Breast epithelium (tissue), 4 donors: ENCODE measurements around the gene UMODL1. TPM values are rescaled to one million over a fixed set of nuclear protein-coding genes. Genes with fewer than 3 reads are reported as not detected.

Source experiments
- DNase-seq, 2 donors: peaks; one replicate each; pipeline ENCODE4 v3.0.0-alpha.2; 2019; ENCODE audit warnings: low spot score in 2 of 2
- H3K27ac ChIP-seq, 2 donors: fragments of 200-600 bp; sonication (generic) in 1 of 2; one replicate each; pipeline ENCODE4 v1.5.1; 2016 to 2019; ENCODE audit warnings: mild to moderate bottlenecking in 1 of 2
- H3K27me3 ChIP-seq, 2 donors: fragments of 200-600 bp; sonication (generic) in 1 of 2; one replicate each; pipeline versions ENCODE4 v1.5.1 to v1.6.0; 2017 to 2019; ENCODE audit warnings: control low read depth in 1 of 2, mild to moderate bottlenecking in 1 of 2
- H3K36me3 ChIP-seq: fragments of 200-600 bp; one replicate; pipeline ENCODE4 v1.5.1; 2019
- H3K4me1 ChIP-seq, 2 donors: fragments of 200-600 bp; sonication (generic); one replicate each; pipeline ENCODE4 v1.5.1; 2016 to 2019; ENCODE audit warnings: control low read depth in 1 of 2
- H3K4me3 ChIP-seq, 3 donors: fragments of 200-600 bp; sonication (generic); 1 replicate in 2 of 3; 2 replicates in 1 of 3; pipeline ENCODE4 v1.5.1; 2016 to 2019; ENCODE audit warnings: mild to moderate bottlenecking in 3 of 3, moderate library complexity in 2 of 3
- H3K9me3 ChIP-seq, 2 donors: fragments of 200-600 bp; sonication (generic) in 1 of 2; one replicate each; pipeline ENCODE4 v1.5.1; 2016 to 2019; ENCODE audit warnings: control low read depth in 1 of 2
- POLR2A ChIP-seq: fragments of 450-650 bp; IDR thresholded peaks from one replicate; pipeline ENCODE4 v1.6.1; 2016; ENCODE audit warnings: antibody characterized with exemption, mild to moderate bottlenecking, moderate library complexity
- POLR2AphosphoS5 ChIP-seq, 3 donors: sonication (generic); formaldehyde crosslinking; IDR thresholded peaks; one replicate each; pipeline ENCODE4 v1.6.1; 2017; ENCODE audit warnings: antibody characterized with exemption in 3 of 3
- intact Hi-C: fragments of 100-400 bp; cut with DNase I; formaldehyde crosslinking; loops from one replicate; pipeline ENCODE4 v1.15.1; 2023; ENCODE audit warnings: low total_unique reads
- total RNA-seq, 3 donors: library from RNA; depleted of rRNA; stranded (reverse); fragments of >200 nt; gene quantifications; one replicate each; pipeline ENCODE4 v1.1.0, GENCODE V29; 2016
- TF ChIP-seq, protein P1 (sequence below), 3 donors: fragments of 450-650 bp; IDR thresholded peaks; one replicate each; pipeline ENCODE4 v1.5.1; 2016 to 2017; ENCODE audit warnings: antibody characterized with exemption in 3 of 3, mild to moderate bottlenecking in 3 of 3, moderate library complexity in 3 of 3

Gene UMODL1, protein sequence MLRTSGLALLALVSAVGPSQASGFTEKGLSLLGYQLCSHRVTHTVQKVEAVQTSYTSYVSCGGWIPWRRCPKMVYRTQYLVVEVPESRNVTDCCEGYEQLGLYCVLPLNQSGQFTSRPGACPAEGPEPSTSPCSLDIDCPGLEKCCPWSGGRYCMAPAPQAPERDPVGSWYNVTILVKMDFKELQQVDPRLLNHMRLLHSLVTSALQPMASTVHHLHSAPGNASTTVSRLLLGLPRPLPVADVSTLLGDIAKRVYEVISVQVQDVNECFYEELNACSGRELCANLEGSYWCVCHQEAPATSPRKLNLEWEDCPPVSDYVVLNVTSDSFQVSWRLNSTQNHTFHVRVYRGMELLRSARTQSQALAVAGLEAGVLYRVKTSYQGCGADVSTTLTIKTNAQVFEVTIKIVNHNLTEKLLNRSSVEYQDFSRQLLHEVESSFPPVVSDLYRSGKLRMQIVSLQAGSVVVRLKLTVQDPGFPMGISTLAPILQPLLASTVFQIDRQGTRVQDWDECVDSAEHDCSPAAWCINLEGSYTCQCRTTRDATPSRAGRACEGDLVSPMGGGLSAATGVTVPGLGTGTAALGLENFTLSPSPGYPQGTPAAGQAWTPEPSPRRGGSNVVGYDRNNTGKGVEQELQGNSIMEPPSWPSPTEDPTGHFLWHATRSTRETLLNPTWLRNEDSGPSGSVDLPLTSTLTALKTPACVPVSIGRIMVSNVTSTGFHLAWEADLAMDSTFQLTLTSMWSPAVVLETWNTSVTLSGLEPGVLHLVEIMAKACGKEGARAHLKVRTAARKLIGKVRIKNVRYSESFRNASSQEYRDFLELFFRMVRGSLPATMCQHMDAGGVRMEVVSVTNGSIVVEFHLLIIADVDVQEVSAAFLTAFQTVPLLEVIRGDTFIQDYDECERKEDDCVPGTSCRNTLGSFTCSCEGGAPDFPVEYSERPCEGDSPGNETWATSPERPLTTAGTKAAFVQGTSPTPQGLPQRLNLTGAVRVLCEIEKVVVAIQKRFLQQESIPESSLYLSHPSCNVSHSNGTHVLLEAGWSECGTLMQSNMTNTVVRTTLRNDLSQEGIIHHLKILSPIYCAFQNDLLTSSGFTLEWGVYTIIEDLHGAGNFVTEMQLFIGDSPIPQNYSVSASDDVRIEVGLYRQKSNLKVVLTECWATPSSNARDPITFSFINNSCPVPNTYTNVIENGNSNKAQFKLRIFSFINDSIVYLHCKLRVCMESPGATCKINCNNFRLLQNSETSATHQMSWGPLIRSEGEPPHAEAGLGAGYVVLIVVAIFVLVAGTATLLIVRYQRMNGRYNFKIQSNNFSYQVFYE
- not detected for total RNA-seq

DNA sequence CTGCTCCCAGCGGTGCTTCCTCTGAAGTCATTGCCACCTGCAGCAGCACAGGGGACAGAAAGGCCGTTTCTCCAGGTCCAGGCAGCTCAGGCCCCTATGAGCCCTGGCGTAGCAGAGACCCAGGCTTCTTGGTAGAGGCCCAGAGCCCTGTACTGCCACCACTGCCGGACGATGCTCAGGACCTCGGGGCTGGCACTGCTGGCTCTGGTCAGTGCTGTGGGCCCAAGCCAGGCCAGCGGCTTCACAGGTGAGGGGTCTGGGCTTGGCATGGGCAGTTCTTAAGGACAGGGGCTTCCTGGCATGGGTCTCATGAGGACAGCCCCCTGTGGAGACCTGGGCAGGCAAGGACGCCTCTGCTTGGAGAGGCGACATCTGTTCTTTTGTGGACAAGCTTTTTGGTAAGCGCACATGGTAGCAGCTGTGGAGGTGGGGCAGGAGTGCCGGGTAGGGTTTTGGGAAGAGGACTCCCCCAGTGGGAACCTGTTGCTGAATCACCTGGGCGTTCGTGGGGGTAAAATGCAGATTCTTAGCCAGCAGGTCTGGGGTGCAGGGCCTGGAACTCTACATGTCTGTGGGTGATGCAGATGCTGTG lies at the start of gene UMODL1:
Gene UMODL1, plus strand, starts transcription at position 172 of the 592 bp plus-strand sequence. Its CDS starts 0 bp downstream, at position 172.
- H3K27ac ChIP-seq = no peak within 1 kb of the TSS
- no peak for TF ChIP-seq POLR2A
- TF ChIP-seq POLR2AphosphoS5 (IDR thresholded peaks at IDR 0.05) = no peak
- TF ChIP-seq, protein P1, sequence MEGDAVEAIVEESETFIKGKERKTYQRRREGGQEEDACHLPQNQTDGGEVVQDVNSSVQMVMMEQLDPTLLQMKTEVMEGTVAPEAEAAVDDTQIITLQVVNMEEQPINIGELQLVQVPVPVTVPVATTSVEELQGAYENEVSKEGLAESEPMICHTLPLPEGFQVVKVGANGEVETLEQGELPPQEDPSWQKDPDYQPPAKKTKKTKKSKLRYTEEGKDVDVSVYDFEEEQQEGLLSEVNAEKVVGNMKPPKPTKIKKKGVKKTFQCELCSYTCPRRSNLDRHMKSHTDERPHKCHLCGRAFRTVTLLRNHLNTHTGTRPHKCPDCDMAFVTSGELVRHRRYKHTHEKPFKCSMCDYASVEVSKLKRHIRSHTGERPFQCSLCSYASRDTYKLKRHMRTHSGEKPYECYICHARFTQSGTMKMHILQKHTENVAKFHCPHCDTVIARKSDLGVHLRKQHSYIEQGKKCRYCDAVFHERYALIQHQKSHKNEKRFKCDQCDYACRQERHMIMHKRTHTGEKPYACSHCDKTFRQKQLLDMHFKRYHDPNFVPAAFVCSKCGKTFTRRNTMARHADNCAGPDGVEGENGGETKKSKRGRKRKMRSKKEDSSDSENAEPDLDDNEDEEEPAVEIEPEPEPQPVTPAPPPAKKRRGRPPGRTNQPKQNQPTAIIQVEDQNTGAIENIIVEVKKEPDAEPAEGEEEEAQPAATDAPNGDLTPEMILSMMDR (IDR thresholded peaks at IDR 0.05) = no peak
- H3K4me3 ChIP-seq = no peak within 1 kb of the TSS
- H3K4me1 ChIP-seq = no peaks in the 10 kb centered on the region
- H3K36me3 ChIP-seq = no peaks in the 10 kb centered on the region
- intact Hi-C loops = no loop called here
- no peaks in the 10 kb centered on the region for H3K9me3 ChIP-seq
- DNase-seq = no peak
- H3K27me3 ChIP-seq = no peaks in the 10 kb centered on the region

DNA sequence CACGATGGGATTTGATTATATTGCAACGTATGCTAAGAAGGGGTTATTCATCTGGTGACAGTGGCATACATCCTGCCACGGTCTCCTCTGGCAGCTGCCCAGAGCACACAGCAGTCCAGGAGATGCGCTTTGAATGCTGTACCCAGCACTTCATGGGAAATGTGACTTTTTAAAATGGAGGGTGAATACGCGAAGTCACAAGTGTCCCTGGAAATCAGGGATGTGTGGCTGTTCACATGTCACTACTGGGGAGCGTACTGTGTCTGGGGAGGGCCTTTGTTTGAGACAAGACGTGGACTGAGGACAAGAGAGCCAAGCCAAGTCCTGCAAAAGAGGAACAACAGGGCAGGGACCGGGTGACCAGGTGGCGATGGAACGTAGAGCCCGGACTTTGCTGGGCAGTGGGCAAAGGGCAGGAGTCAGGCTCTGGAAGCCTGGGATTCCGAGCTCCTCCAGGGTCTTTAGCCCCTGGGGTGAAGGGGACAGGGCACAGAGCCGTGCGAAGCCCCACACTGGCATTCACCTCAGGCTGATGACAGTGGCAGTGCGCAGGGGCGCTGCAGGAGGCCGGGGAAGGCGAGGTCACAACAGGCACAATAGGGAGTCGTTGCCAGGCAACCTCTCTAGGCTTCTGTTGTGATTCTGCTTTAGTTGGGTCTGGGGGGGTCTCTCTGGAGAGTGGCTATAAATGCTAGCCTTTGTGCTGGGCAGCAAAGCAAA lies 49.6 kb upstream of the UMODL1 start:
- TF ChIP-seq POLR2AphosphoS5 (IDR thresholded peaks at IDR 0.05) (no peak), POLR2A (no peak)
- TF ChIP-seq, protein P1 (IDR thresholded peaks at IDR 0.05) = no peak
- no peaks in the 10 kb centered on the region for H3K9me3 ChIP-seq
- no peaks in the 10 kb centered on the region for H3K4me1 ChIP-seq
- no peak overlapping the region for H3K27ac ChIP-seq
- H3K36me3 ChIP-seq = no peaks in the 10 kb centered on the region
- DNase-seq = no peak
- H3K27me3 ChIP-seq = no peaks in the 10 kb centered on the region
- H3K4me3 ChIP-seq = no peak overlapping the region
- intact Hi-C loops = no loop called here

DNA sequence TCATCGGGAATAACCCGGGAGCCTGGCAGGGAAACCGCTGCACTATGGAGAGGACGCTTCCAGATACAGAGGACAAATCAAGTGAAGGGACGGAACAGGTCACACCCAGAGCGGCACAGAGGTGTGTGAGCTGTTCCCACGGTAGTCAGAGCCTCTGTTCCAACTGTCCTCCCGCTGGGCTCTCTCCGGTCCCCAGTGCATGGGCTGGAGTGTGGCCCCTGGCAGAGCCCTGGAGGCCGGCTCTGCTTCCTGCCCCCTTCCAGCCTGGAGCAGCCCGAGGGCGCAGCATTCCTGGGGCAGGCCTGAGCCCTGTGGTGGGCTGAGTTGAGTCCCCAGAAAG lies 49.1 kb upstream of the UMODL1 start:
- Histone ChIP-seq H3K4me3 (no peak overlapping the region), H3K36me3 (no peaks in the 10 kb centered on the region), H3K27me3 (no peaks in the 10 kb centered on the region), H3K4me1 (no peaks in the 10 kb centered on the region), H3K9me3 (no peaks in the 10 kb centered on the region), H3K27ac (no peak overlapping the region)
- TF ChIP-seq, protein P1 (IDR thresholded peaks at IDR 0.05) = no peak
- TF ChIP-seq POLR2AphosphoS5 (IDR thresholded peaks at IDR 0.05) = no peak
- intact Hi-C loops = no loop called here
- no peak for DNase-seq

DNA sequence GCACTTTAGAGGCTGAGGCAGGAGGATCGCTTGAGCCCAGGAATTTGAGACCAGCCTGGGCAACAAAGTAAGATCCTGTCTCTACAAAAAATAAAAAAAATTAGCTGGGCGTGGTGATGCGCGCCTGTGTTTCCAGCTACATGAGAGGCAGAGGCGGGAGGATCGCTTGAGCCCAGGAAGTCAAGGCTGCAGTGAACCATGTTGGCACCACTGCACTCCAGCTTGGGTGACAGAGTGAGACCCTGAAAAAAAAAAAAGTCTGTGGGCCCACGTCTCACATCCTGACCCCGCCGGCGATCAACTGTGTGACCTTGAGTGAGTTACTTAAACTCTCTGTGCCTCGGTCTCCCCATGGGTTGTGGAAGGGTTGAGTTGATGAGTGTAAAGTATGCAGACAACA lies 48.2 kb upstream of the UMODL1 start:
- no peak for DNase-seq
- H3K4me1 ChIP-seq = no peaks in the 10 kb centered on the region
- no peak overlapping the region for H3K27ac ChIP-seq
- intact Hi-C loops = no loop called here
- TF ChIP-seq POLR2A = no peak
- no peak for TF ChIP-seq POLR2AphosphoS5 (IDR thresholded peaks at IDR 0.05)
- TF ChIP-seq, protein P1 (IDR thresholded peaks at IDR 0.05) = no peak
- H3K9me3 ChIP-seq = no peaks in the 10 kb centered on the region
- no peak overlapping the region for H3K4me3 ChIP-seq
- no peaks in the 10 kb centered on the region for H3K27me3 ChIP-seq
- no peaks in the 10 kb centered on the region for H3K36me3 ChIP-seq
